Neural progenitor cell (in vitro differentiated cells): ENCODE data around the gene UBE2D2.

Source experiments
- EZH2 ChIP-seq: fragments of 200-600 bp; sonication (generic); IDR thresholded peaks from 2 replicates; pipeline ENCODE4 v1.6.1; 2017; ENCODE audit warnings: antibody characterized with exemption, mild to moderate bottlenecking, moderate library complexity
- TF ChIP-seq, protein P1 (sequence below): fragments of 200-600 bp; sonication (generic); IDR thresholded peaks from 2 replicates; pipeline ENCODE4 v1.5.1; 2017; ENCODE audit warnings: antibody characterized with exemption, mild to moderate bottlenecking

GRCh38 chr5:139560752-139561654 is at the start of gene UBE2D2:
- no peak for TF ChIP-seq EZH2
- TF ChIP-seq, protein P1, sequence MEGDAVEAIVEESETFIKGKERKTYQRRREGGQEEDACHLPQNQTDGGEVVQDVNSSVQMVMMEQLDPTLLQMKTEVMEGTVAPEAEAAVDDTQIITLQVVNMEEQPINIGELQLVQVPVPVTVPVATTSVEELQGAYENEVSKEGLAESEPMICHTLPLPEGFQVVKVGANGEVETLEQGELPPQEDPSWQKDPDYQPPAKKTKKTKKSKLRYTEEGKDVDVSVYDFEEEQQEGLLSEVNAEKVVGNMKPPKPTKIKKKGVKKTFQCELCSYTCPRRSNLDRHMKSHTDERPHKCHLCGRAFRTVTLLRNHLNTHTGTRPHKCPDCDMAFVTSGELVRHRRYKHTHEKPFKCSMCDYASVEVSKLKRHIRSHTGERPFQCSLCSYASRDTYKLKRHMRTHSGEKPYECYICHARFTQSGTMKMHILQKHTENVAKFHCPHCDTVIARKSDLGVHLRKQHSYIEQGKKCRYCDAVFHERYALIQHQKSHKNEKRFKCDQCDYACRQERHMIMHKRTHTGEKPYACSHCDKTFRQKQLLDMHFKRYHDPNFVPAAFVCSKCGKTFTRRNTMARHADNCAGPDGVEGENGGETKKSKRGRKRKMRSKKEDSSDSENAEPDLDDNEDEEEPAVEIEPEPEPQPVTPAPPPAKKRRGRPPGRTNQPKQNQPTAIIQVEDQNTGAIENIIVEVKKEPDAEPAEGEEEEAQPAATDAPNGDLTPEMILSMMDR, result no peak
